GM19351 (cell line): ENCODE measurements around the gene HOXA2.

ENCODE experiments used
- ATAC-seq: cut with Tn5 transposase; IDR thresholded peaks from one replicate; pipeline ENCODE4 v1.9.1; 2021; ENCODE audit warnings: mild to moderate bottlenecking, moderate library complexity; ENCODE audit not compliant: unreplicated experiment

Gene HOXA2

GRCh38 chr7:27141923-27142579 is 39.6 kb upstream of the HOXA2 start:
- ATAC-seq, result no peak

- ATAC-seq, result no peak
Measured at GRCh38 chr7:27141137-27141922, 38.8 kb upstream of the HOXA2 start.

GRCh38 chr7:27140126-27140857 is 37.8 kb upstream of the HOXA2 start:
- ATAC-seq, result no peak

- no peak for ATAC-seq
Measured at GRCh38 chr7:27139334-27140125, 37.0 kb upstream of the HOXA2 start.

- no peak for ATAC-seq
Measured at GRCh38 chr7:27138985-27139333, 36.5 kb upstream of the HOXA2 start.

- no peak for ATAC-seq
Measured at GRCh38 chr7:27138472-27138871, 36.0 kb upstream of the HOXA2 start.

- no peak for ATAC-seq
Measured at GRCh38 chr7:27137640-27138315, 35.3 kb upstream of the HOXA2 start.

GRCh38 chr7:27134392-27134791 is 31.9 kb upstream of the HOXA2 start:
- no peak for ATAC-seq

GRCh38 chr7:27133409-27134231 is 31.1 kb upstream of the HOXA2 start:
- no peak for ATAC-seq

- ATAC-seq, result no peak
Measured at GRCh38 chr7:27132978-27133377, 30.5 kb upstream of the HOXA2 start.

- ATAC-seq, result no peak
Measured at GRCh38 chr7:27132214-27132613, 29.7 kb upstream of the HOXA2 start.

- ATAC-seq, result no peak
Measured at GRCh38 chr7:27131390-27131819, 28.9 kb upstream of the HOXA2 start.

GRCh38 chr7:27130540-27131389 is 28.3 kb upstream of the HOXA2 start, which contains the start of gene HOXA4:
Gene HOXA4 (minus strand): TSS chr7:27130757. CDS start chr7:27130733, 24 bp downstream.
- peak; percentile 67 for ATAC-seq

GRCh38 chr7:27129729-27130539 is 27.5 kb upstream of the HOXA2 start:
- no peak for ATAC-seq

GRCh38 chr7:27128776-27129728 is 26.6 kb upstream of the HOXA2 start:
- no peak for ATAC-seq

- no peak for ATAC-seq
Measured at GRCh38 chr7:27128034-27128433, 25.6 kb upstream of the HOXA2 start.
